ENCODE measurements around the gene TAS2R16. TPM values are rescaled to one million over a fixed set of nuclear protein-coding genes. Genes with fewer than 3 reads are reported as not detected.

TAS2R16 gene
- not detected for total RNA-seq

DNA sequence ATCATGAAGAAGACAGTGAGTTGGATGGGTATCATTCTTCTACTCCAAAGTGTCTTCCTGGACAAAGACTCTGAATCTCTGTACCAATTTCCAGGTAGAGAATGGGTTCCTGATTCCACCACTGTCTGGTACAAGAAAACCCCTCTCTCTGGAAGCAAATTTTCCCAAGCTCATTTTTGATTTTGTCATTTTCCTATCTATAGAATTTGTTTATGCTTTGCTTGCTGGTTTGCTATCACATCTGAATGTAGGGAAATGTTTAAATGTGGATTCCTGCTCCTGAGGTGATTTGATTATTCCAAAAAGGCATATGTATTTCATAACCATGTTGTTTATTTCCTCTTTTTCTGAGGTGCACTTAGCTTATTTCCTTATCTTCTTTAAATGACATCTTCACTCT, at the start of gene TAS2R16:
TSS of gene TAS2R16 (minus strand) at position 101 of the 400 bp plus-strand sequence. CDS start at position 35, 66 bp downstream.
- Mint-ChIP-seq H3K4me3 (no peak within 1 kb of the TSS), H3K9me3 (ENCODE audit: low read depth) (peaks cover 7% of the 10 kb centered on the region), H3K36me3 (no peaks in the 10 kb centered on the region), H3K27me3 (no peaks in the 10 kb centered on the region), H3K4me1 (no peaks in the 10 kb centered on the region), H3K27ac (no peak within 1 kb of the TSS)
- DNase-seq (no peak), ATAC-seq (no peak)
- CTCF ChIA-PET = no interaction called here

GRCh38 chr7:123043642-123044041, 48.1 kb upstream of the TAS2R16 start:
- H3K4me3 Mint-ChIP-seq = no peak overlapping the region
- H3K27ac Mint-ChIP-seq = no peak overlapping the region
- ATAC-seq (no peak), DNase-seq (no peak)
- no peaks in the 10 kb centered on the region for H3K36me3 Mint-ChIP-seq
- no peaks in the 10 kb centered on the region for H3K4me1 Mint-ChIP-seq
- H3K9me3 Mint-ChIP-seq (ENCODE audit: low read depth) = peaks cover 5% of the 10 kb centered on the region
- H3K27me3 Mint-ChIP-seq = no peaks in the 10 kb centered on the region
- CTCF ChIA-PET = no interaction called here

DNA sequence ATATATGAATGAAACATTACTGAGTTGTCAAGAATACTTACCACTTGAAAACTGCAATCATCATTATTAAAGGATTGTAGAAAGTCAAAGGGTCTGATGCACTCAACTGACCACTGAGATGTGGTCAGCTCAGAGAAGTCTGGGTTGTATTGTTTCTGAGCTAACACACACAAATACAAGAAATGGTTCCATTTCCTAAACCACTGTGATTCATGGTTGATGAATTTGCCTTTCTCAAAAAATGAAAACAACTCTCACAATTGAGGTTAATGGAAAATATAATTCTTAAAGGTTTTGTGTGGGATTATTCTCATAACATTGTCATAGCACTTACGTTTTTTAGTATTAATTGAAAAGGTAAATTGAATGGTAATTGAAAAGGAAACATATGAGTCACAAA, 45.6 kb upstream of the TAS2R16 start:
- DNase-seq (no peak), ATAC-seq (no peak)
- Mint-ChIP-seq H3K9me3 (ENCODE audit: low read depth) (peaks cover 4% of the 10 kb centered on the region), H3K27me3 (no peaks in the 10 kb centered on the region), H3K27ac (no peak overlapping the region), H3K36me3 (no peaks in the 10 kb centered on the region), H3K4me1 (no peaks in the 10 kb centered on the region), H3K4me3 (no peak overlapping the region)
- CTCF ChIA-PET = no interaction called here

DNA sequence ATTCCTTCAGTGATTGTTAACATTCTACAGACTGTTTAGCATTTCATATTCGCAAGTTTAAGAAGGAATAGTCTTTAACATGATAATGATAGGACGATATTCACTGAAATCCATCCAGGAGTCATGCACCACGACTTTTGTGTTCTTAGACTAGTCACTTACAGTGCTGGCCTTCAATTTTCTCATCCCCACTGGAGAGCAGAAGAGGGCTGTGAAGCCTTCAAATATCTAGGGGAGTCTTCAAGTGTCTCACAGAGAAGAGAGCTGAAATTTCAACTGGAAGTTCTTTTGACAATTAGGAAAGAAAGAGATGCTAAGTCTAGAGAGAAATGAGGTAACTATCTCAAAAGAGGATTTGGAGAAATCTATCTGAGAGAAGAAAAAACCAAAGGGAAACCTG, 43.8 kb upstream of the TAS2R16 start:
- CTCF ChIA-PET = no interaction called here

GRCh38 chr7:123034106-123034505, 38.6 kb upstream of the TAS2R16 start:
- Mint-ChIP-seq H3K36me3 (no peaks in the 10 kb centered on the region), H3K4me1 (no peaks in the 10 kb centered on the region), H3K27ac (no peak overlapping the region), H3K4me3 (no peak overlapping the region), H3K27me3 (no peaks in the 10 kb centered on the region), H3K9me3 (ENCODE audit: low read depth) (peaks cover 9% of the 10 kb centered on the region)
- ATAC-seq (no peak), DNase-seq (no peak)
- CTCF ChIA-PET = no interaction called here

More for the DNA sequence above, 43.8 kb upstream of the TAS2R16 start:
- Mint-ChIP-seq H3K27ac (no peak overlapping the region), H3K4me1 (no peaks in the 10 kb centered on the region), H3K4me3 (no peak overlapping the region), H3K27me3 (no peaks in the 10 kb centered on the region), H3K36me3 (no peaks in the 10 kb centered on the region), H3K9me3 (ENCODE audit: low read depth) (peaks cover 4% of the 10 kb centered on the region)
- DNase-seq (no peak), ATAC-seq (no peak)

GRCh38 chr7:123030631-123031030, 35.1 kb upstream of the TAS2R16 start:
- H3K36me3 Mint-ChIP-seq = no peaks in the 10 kb centered on the region
- ATAC-seq = no peak
- no peaks in the 10 kb centered on the region for H3K27me3 Mint-ChIP-seq

GRCh38 chr7:123028339-123028738, 32.8 kb upstream of the TAS2R16 start:
- Mint-ChIP-seq H3K36me3 (no peaks in the 10 kb centered on the region), H3K4me3 (no peak overlapping the region), H3K27me3 (no peaks in the 10 kb centered on the region), H3K4me1 (no peaks in the 10 kb centered on the region), H3K9me3 (ENCODE audit: low read depth) (peaks cover under 1% of the 10 kb centered on the region), H3K27ac (no peak overlapping the region)
- ATAC-seq (no peak), DNase-seq (no peak)
- CTCF ChIA-PET = interaction anchor here (0.7 kb wide), 1 partner anchor 805 kb away, joined by 3 read pairs; no protein-coding TSS in a partner anchor

More at GRCh38 chr7:123030631-123031030, 35.1 kb upstream of the TAS2R16 start:
- H3K4me3 Mint-ChIP-seq = no peak overlapping the region
- peaks cover 5% of the 10 kb centered on the region for H3K9me3 Mint-ChIP-seq (ENCODE audit: low read depth)
- CTCF ChIA-PET = no interaction called here
- no peaks in the 10 kb centered on the region for H3K4me1 Mint-ChIP-seq
- H3K27ac Mint-ChIP-seq = no peak overlapping the region
- DNase-seq = no peak

DNA sequence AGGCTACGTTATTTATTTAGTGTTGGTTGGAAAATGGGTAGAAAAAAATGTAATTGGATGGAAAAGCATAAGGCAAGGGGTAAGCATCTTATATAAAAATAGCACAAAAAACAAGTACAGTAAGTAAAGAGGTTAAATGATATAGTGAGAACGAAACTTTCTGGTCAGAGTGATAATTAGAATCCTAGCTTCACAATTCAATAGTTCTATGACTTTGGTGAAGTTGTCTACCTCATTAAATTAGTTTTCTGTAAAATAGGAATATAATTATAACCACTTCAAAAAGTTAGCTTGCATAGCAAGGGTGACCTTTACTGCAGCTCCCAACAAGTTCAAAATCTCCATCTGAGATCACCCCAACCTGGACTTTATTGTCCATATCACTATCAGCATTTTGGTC, 30.8 kb upstream of the TAS2R16 start:
- CTCF ChIA-PET = no interaction called here
- H3K36me3 Mint-ChIP-seq = no peaks in the 10 kb centered on the region

DNA sequence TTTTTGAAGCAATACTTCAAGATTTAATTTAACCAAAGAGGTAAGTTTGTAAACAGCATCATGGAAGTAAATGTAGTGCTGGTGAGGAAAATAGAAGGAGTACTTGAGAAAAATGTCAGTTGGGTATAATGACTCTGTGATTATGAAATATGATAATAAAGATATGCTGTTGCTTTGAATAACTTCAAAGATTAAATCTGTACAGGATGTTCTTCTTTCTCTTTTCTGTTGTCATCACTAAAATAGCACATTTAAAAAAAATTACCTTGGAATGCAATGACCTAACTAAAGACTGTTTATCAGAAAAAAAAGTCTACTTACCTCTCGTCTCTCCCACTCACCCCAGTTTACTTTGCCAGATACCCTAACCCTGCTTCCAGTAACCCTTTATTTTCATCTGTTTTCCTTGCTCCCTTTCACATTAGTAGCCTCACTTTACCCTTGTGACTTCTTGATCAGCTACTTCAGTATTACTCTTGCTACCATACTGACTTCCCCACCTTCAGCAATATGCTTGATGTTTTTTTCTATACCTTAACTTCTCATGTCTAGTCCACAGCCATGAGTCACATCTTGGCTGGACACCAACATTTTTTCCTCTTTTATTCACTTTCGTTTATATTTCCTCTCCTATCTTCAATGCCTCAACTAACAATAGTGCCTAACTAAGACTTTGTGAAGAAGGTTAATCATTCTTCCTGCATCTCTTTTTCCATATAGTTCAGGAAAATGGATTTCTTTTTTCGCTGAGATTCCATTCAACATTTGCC, 29.7 kb upstream of the TAS2R16 start:
- H3K9me3 Mint-ChIP-seq (ENCODE audit: low read depth) = no peaks in the 10 kb centered on the region
- DNase-seq (no peak), ATAC-seq (no peak)
- H3K36me3 Mint-ChIP-seq = no peaks in the 10 kb centered on the region
- H3K27ac Mint-ChIP-seq = no peak overlapping the region
- no peaks in the 10 kb centered on the region for H3K27me3 Mint-ChIP-seq
- H3K4me3 Mint-ChIP-seq = no peak overlapping the region
- CTCF ChIA-PET = no interaction called here
- no peaks in the 10 kb centered on the region for H3K4me1 Mint-ChIP-seq

More for the DNA sequence above, 30.8 kb upstream of the TAS2R16 start:
- no peak for DNase-seq
- Mint-ChIP-seq H3K4me3 (no peak overlapping the region), H3K4me1 (no peaks in the 10 kb centered on the region), H3K27ac (no peak overlapping the region), H3K27me3 (no peaks in the 10 kb centered on the region), H3K9me3 (ENCODE audit: low read depth) (no peaks in the 10 kb centered on the region)
- no peak for ATAC-seq

- H3K4me1 Mint-ChIP-seq = no peaks in the 10 kb centered on the region
- CTCF ChIA-PET = no interaction called here
- H3K27me3 Mint-ChIP-seq = no peaks in the 10 kb centered on the region
- no peak for DNase-seq
- no peak for ATAC-seq
- no peak overlapping the region for H3K4me3 Mint-ChIP-seq
- H3K27ac Mint-ChIP-seq = no peak overlapping the region
- no peaks in the 10 kb centered on the region for H3K36me3 Mint-ChIP-seq
- H3K9me3 Mint-ChIP-seq (ENCODE audit: low read depth) = peaks cover 2% of the 10 kb centered on the region
These were observed 27.6 kb upstream of the TAS2R16 start for GRCh38 chr7:123023126-123023525.

DNA sequence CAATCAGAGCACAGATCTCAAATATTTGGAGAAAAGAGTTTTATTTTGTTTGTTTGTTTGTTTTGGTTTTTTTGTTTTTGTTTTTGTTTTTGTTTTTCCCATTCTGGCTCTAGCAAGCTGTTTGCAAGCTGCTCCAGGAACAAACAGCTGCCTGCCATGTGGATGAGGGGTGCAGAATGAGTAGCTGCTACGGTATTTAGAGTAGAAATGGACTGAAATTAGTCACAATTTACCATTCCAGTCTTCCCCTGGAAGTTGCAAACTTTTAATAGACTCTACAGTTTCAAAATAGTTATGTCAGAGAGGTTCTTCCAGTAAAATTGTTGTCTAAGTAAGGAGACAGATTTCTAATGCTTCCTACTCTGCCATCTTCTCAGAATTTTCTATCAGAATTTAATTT, 27.1 kb upstream of the TAS2R16 start:
- DNase-seq (no peak), ATAC-seq (no peak)
- H3K27ac Mint-ChIP-seq = no peak overlapping the region
- H3K4me3 Mint-ChIP-seq = no peak overlapping the region
- peaks cover 2% of the 10 kb centered on the region for H3K9me3 Mint-ChIP-seq (ENCODE audit: low read depth)
- CTCF ChIA-PET = no interaction called here
- H3K4me1 Mint-ChIP-seq = no peaks in the 10 kb centered on the region
- no peaks in the 10 kb centered on the region for H3K27me3 Mint-ChIP-seq
- no peaks in the 10 kb centered on the region for H3K36me3 Mint-ChIP-seq

DNA sequence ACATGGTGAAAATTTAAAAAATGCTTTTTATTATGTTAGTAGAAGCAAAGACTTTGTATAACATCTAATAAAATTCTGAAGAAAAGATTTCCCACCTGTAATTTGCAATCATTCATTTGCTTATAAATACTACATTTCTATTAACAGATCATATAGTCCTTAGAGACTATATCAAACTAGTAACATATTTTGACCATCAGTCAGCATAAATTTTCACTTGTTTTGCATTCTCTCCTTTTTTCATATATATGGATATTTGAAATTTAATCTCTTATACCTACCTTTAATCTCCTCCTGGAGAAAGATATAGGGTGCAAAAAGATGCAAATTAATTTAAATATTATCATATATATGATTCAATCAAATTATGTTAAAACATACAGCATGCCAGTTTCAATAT, 16.9 kb upstream of the TAS2R16 start:
- CTCF ChIA-PET = no interaction called here
- H3K36me3 Mint-ChIP-seq = no peaks in the 10 kb centered on the region
- H3K27me3 Mint-ChIP-seq = no peaks in the 10 kb centered on the region
- ATAC-seq (no peak), DNase-seq (no peak)
- H3K4me1 Mint-ChIP-seq = no peaks in the 10 kb centered on the region
- no peak overlapping the region for H3K27ac Mint-ChIP-seq
- H3K4me3 Mint-ChIP-seq = no peak overlapping the region
- peaks cover 4% of the 10 kb centered on the region for H3K9me3 Mint-ChIP-seq (ENCODE audit: low read depth)

DNA sequence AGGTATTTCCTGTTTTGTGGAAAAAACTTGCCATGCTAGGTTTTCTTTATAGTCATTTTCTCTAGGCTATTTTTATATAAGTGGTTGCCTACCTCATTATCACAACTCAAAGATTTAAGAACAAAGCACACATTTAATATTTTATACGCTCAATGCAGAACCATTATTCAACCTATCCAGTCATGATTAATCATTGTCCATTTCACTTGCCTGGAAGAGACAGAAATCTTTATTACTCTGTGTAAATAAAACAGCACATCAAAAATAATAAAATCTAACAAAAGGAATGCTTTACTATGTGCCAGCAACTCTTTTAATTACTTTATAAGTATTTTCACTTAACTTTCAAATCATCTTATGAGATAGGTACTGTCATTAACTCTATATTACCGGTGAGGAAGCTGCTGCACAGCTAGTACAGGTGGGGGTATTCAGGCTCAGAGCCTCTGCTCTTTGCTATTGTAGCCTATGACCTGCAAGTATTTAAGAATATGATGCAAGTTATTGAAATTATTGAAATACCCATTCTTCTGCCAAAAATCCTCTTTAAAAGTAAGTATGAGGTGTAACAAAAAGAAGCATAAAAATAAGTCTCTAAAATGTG, 16.4 kb upstream of the TAS2R16 start:
- no peak for DNase-seq
- CTCF ChIA-PET = no interaction called here
- Mint-ChIP-seq H3K9me3 (ENCODE audit: low read depth) (peaks cover 4% of the 10 kb centered on the region), H3K4me1 (no peaks in the 10 kb centered on the region), H3K27ac (no peak overlapping the region), H3K27me3 (no peaks in the 10 kb centered on the region), H3K36me3 (no peaks in the 10 kb centered on the region), H3K4me3 (no peak overlapping the region)
- no peak for ATAC-seq

DNA sequence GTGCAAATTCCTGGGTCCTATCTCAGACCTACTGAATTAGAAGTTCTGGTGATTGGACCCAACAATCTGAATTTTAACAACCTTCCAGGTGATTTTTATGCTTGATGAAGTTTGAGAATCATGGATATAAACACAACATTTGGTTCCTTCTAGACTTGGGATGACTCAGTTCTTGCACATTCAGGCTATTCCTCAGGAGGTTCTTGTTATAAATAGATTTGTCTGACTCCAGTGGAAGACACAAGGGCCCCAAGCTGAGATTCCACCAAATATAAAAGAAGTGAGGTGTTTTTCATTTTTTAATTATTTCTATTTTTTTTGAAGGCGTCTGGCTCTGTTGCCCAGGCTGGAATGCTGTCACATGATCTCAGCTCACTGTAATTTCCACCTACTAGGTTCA, 9.4 kb upstream of the TAS2R16 start:
- ATAC-seq (no peak), DNase-seq (no peak)
- Mint-ChIP-seq H3K27ac (no peak overlapping the region), H3K27me3 (no peaks in the 10 kb centered on the region), H3K4me1 (no peaks in the 10 kb centered on the region), H3K4me3 (no peak overlapping the region), H3K36me3 (no peaks in the 10 kb centered on the region), H3K9me3 (ENCODE audit: low read depth) (peaks cover under 1% of the 10 kb centered on the region)
- CTCF ChIA-PET = no interaction called here
